GM12891 (cell line): ENCODE results near the gene HMGCL.
"Not testable (repeated sequence)": the region's sequence is repeated elsewhere in the genome, so short reads cannot be mapped to it uniquely, and the experiment has no call there.

Experiments
- DNase-seq: peaks from one replicate; pipeline ENCODE4 v3.0.0; 2011; ENCODE audit warnings: low spot score; ENCODE audit not compliant: insufficient read length
- FAIRE-seq: peaks from 2 replicates; lab custom pipeline; 2011; peaks lifted over from hg19 to GRCh38; lab: Jason Lieb, UNC
- PAX5 ChIP-seq: IDR thresholded peaks from 2 replicates; pipeline ENCODE4 v1.6.1; 2011; ENCODE audit warnings: low read length, moderate library complexity, mild to moderate bottlenecking; ENCODE audit not compliant: insufficient read depth, severe bottlenecking
- POLR2A ChIP-seq: IDR thresholded peaks from 2 replicates; pipeline ENCODE4 v1.6.1; 2011; ENCODE audit warnings: low read depth, low read length, control low read depth
- POLR2AphosphoS5 ChIP-seq: IDR thresholded peaks from 2 replicates; pipeline ENCODE4 v1.6.1; 2011; ENCODE audit warnings: low read depth, low read length, control low read depth
- POU2F2 ChIP-seq: IDR thresholded peaks from 2 replicates; pipeline ENCODE4 v1.6.1; 2011; ENCODE audit warnings: low read depth, mild to moderate bottlenecking, control low read depth, low read length, moderate library complexity
- SPI1 ChIP-seq: IDR thresholded peaks from 2 replicates; pipeline ENCODE4 v1.6.1; 2011; ENCODE audit warnings: low read depth, low read length, control low read depth
- TAF1 ChIP-seq: IDR thresholded peaks from 2 replicates; pipeline ENCODE4 v1.6.1; 2011; ENCODE audit warnings: low read depth, low read length, control low read depth

Gene HMGCL

GRCh38 chr1:23791516-23792047, 33.6 kb downstream of the HMGCL start:
- no peak for TF ChIP-seq SPI1
- TF ChIP-seq PAX5, result no peak
- TF ChIP-seq POLR2AphosphoS5, result no peak
- TF ChIP-seq POLR2A, result no peak
- no peak for TF ChIP-seq TAF1
- no peak for TF ChIP-seq POU2F2
- peak; percentile 58 for DNase-seq
- peak; percentile 47 for FAIRE-seq

GRCh38 chr1:23790696-23791515, 34.3 kb downstream of the HMGCL start, which contains the start of gene LYPLA2:
Gene LYPLA2 (plus strand): TSS chr1:23791145. CDS start chr1:23792683, 1,538 bp downstream.
- FAIRE-seq (peak; percentile 92), DNase-seq (peak; percentile 92)
- TF ChIP-seq POLR2A, result peak; percentile 77
- peak; percentile 46; the same call in 1 of the 2 replicates for TF ChIP-seq TAF1
- peak; percentile 85 for TF ChIP-seq POLR2AphosphoS5
- TF ChIP-seq POU2F2, result peak; percentile 9; the same call in 1 of the 2 replicates
- no peak for TF ChIP-seq PAX5
- TF ChIP-seq SPI1, result no peak; the same call in 1 of the 2 replicates

GRCh38 chr1:23788695-23789094, 36.5 kb downstream of the HMGCL start:
- DNase-seq, result no peak
- no peak for TF ChIP-seq POLR2A
- TF ChIP-seq POLR2AphosphoS5, result no peak
- no peak for TF ChIP-seq POU2F2
- no peak for TF ChIP-seq SPI1
- no peak for TF ChIP-seq TAF1
- no peak for TF ChIP-seq PAX5
- no peak for FAIRE-seq

- FAIRE-seq (no peak), DNase-seq (no peak)
- TF ChIP-seq POU2F2, result no peak
- no peak for TF ChIP-seq POLR2A
Measured at GRCh38 chr1:23787701-23788100, 37.5 kb downstream of the HMGCL start.

GRCh38 chr1:23784846-23785245, 40.4 kb downstream of the HMGCL start:
- DNase-seq, result no peak
- FAIRE-seq, result no peak
- TF ChIP-seq SPI1 (no peak), PAX5 (no peak), POLR2A (no peak), POU2F2 (no peak)

GRCh38 chr1:23783141-23783540, 42.1 kb downstream of the HMGCL start:
- DNase-seq, FAIRE-seq: not testable (repeated sequence)

GRCh38 chr1:23779826-23780371, 45.3 kb downstream of the HMGCL start:
- TF ChIP-seq SPI1 (no peak), TAF1 (no peak), PAX5 (no peak), POU2F2 (no peak), POLR2A (no peak), POLR2AphosphoS5 (no peak)
- DNase-seq (no peak), FAIRE-seq (no peak)

- DNase-seq (peak; percentile 93), FAIRE-seq (peak; percentile 89)
- peak; percentile 69 for TF ChIP-seq POLR2A
- peak; percentile 81 for TF ChIP-seq POLR2AphosphoS5
- peak; percentile 75 for TF ChIP-seq PAX5
- TF ChIP-seq POU2F2, result no peak
- TF ChIP-seq SPI1, result no peak
- peak; percentile 62 for TF ChIP-seq TAF1
Measured at GRCh38 chr1:23777979-23778814, 47.0 kb downstream of the HMGCL start, which contains the start of gene PITHD1. Gene PITHD1 (plus strand): TSS chr1:23778418. CDS start chr1:23778516, 98 bp downstream.

GRCh38 chr1:23776217-23776616, 49.0 kb downstream of the HMGCL start:
- DNase-seq (no peak), FAIRE-seq (no peak)
- TF ChIP-seq SPI1 (no peak), POLR2A (no peak), POU2F2 (no peak), POLR2AphosphoS5 (no peak), TAF1 (no peak), PAX5 (no peak)
